HEK293T (cell line): ENCODE data around the gene FAM210B.

ENCODE experiments used
- ELF4 ChIP-seq: fragments of 450-650 bp; IDR thresholded peaks from 2 replicates; pipeline ENCODE4 v1.6.1; 2017; ENCODE audit warnings: antibody characterized with exemption
- ZNF384 ChIP-seq: fragments of 450-650 bp; IDR thresholded peaks from 2 replicates; pipeline ENCODE4 v1.6.1; 2016

DNA sequence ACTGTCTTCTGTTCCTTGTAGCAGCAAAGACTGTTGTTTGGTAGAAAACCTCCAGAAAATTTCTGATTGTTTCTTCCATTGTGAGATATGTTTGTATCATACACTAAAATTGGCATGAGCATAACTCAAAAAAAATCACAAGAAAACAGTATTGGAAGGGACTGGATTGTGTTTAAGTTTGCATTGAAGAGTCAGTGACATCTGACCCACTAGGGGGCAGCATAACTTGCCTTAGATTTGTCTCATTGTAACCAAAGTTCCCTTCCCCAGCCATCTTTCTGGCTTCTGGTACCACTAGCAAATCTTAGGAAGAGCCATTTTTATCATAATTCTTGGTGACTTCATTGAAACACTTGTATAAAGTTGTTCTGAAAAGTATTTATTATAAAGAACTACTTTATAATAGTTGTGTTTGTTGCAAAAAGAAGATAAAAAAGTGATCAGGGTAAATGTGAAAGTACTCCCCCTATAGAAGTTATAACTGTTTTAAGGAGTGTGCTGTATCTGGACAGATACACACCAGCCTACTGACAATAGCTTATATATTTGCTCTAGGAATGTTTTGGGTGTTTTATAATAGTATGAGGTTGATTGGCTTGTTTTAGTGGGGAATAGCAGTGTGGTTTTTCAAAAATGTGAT lies 41.3 kb downstream of the FAM210B start:
- TF ChIP-seq ZNF384 (no peak), ELF4 (no peak)
